Measurements from ENCODE around the gene TMEM132C.

The TMEM132C gene

DNA sequence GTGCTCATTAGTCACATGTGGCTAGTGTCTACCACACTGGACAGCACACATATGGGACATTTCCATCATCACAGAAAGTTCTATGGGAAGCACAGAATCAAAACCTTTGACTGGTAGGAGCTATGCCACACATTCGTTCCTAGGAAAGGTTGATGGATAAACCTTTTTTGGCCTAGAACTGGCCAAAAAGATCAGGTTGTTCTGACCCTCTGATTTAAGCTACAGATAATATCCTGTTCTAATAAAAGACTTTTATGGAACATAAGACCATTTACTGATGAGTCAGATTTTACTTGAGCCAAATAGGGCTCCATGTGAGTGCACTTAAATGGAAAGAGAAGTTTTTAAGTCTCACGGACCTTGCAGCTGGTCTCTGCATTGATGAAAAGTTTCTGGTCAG is 413.6 kb downstream of the TMEM132C start:
- no peak for DNase-seq

DNA sequence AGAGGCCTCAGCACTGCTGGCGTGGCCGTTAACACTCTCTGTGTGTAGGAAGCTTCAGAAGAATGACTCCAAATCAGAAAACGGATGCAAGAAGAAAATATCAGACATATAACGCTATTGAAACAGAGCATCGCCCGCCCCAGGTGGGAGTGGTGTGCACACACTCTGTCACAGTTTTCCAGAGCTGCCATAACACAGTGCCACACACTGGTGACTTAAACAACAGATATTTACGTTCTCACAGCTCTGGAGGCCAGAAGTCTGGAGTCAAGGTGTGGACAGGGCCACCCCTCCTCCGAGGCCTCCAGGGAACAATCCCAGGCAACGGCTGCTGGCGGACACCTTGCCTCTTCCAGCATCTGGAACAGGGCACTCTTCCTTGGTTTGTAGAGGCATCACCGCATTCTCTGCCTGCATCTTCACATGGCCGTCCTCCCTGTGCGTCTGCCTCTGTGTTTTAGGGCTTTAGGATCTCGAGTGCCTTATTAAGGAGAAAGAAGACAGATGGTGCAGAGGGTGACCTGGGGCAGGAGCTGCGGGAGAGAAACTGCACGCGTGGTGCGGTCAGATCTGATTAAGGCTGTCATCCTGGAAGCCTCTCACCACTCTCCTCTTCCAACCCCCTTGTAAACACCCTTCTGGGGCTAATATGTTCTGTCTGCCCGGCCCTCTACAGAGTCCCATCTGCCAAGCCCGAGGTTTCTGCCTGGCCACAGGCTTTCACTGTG is 415.7 kb downstream of the TMEM132C start:
- no peak for DNase-seq

- DNase-seq: no peak
Observed at GRCh38 chr12:128684352-128684751, 417.4 kb downstream of the TMEM132C start.

GRCh38 chr12:128685903-128686475 is 419.0 kb downstream of the TMEM132C start:
- no peak for DNase-seq

DNA sequence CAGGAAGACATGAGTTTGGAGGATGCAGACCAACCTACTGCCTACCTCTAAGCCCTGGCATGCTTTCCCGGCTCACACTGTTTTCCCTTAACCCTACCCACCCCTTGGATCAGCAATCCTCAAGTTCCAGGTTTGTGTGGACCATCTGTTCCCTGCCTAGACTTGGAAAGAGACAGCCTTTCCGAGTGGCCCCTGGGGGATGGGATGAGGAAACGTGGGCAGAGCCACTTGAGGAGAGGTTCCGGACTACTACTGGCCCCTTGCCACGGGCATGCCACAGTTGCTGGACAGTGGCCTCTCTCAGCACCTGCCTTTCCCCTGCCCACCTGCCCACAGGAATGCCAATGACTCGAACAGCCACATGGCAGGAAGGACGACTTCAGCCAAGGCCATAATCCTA is 420.9 kb downstream of the TMEM132C start:
- no peak for DNase-seq

DNA sequence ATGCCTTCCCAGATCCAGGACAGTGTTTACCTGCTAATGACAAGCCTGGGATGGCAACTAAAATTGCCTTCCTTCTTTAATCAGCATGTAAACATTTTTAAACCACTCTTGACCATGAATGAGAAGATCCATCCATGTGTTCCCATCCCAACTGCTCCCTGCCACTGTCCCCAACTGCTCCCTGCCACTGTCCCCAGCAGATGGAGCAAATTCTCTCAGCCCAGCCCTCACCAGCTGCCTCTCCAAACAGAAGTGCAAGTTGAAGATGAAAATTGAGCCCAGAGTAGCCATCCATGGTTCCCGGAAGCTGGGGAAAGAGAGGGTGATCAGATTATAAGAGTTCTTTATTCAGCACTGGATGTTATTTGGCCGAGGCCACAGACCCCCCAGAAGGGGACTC is 423.7 kb downstream of the TMEM132C start:
- DNase-seq: no peak

- no peak for DNase-seq
Observed at GRCh38 chr12:128693115-128693514, 426.1 kb downstream of the TMEM132C start.

DNA sequence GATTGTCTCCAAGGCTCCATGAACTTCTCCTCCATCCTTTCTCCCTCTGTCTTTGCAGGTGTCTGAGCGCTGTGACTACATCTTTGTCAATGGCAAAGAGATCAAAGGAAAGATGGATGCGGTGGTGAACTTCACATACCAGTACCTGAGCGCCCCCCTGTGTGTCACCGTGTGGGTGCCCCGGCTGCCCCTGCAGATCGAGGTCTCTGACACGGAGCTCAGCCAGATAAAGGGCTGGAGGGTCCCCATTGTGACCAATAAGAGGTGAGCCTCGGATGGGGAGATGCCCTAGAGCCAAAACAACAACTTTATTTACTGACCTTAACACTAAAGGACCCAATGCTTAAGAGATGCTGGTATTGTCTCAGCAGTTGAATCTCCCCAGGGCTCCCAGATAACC is 426.8 kb downstream of the TMEM132C start:
- no peak for DNase-seq

DNA sequence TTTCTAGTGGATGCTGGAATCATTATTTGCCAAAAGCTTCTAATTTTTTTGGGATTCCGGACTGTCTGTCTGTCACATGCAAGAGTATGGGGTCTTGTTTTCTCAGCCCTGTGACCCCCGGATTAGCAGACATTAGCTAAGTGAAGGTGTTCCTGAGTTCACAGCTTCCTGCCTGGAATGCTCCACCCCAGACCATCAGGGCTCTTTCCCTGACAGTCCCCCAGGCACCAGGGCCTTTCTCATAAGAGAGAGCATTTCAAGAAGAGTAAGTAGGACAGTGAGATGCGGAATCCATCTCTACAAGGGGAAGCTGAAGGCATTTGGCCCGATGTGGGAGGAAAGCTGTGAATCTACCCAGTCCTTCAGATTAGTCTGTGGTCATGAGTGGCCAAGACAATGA is 427.5 kb downstream of the TMEM132C start:
- no peak for DNase-seq

DNA sequence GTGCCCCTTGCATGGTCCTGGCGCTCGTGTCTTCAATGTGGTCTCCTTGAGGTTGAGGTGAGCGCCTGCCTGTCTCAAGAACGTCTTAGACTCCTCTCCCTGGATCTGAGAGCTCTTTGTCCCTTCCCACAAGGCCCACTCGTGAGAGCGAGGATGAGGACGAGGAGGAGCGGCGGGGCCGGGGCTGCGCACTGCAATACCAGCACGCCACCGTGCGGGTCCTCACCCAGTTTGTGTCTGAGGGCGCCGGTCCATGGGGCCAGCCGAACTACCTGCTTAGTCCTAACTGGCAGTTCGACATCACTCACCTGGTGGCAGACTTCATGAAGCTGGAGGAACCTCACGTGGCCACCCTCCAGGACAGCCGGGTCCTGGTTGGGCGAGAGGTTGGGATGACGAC is 428.7 kb downstream of the TMEM132C start:
- no peak for DNase-seq

- DNase-seq: no peak
Observed at GRCh38 chr12:128698301-128698972, 431.5 kb downstream of the TMEM132C start.

DNA sequence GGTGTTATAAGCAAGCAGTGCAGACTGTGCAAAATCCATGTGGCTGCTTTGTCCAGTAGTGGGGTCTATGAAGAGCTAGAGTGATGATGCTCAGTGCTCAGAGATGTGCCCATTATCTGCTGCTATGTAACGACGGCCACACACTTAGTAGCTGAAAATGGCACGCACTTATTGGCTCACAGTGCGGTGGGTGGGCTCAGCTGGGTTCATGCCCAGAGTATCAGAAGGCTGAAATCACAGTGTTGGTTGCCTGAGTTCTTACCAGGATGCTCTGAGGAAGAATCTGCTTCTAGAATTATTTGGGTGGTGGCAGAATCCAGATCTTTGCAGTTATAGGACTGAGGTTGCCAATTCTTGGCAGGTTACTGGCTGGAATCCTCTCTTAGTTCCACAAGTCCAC is 432.1 kb downstream of the TMEM132C start:
- DNase-seq: no peak

- DNase-seq: no peak
Observed at GRCh38 chr12:128702371-128702770, 435.4 kb downstream of the TMEM132C start.

DNA sequence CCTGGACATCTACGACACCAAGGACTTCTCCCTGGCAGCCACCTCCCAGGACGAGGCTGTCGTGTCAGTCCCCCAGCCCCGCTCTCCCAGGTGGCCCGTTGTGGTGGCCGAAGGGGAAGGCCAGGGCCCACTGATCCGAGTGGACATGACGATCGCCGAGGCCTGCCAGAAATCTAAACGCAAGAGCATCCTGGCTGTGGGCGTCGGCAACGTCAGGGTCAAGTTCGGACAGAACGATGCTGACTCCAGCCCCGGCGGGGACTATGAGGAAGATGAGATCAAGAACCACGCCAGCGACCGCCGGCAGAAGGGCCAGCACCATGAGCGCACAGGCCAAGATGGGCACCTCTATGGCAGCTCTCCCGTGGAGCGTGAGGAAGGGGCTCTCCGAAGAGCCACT is 438.2 kb downstream of the TMEM132C start:
- DNase-seq: no peak

DNA sequence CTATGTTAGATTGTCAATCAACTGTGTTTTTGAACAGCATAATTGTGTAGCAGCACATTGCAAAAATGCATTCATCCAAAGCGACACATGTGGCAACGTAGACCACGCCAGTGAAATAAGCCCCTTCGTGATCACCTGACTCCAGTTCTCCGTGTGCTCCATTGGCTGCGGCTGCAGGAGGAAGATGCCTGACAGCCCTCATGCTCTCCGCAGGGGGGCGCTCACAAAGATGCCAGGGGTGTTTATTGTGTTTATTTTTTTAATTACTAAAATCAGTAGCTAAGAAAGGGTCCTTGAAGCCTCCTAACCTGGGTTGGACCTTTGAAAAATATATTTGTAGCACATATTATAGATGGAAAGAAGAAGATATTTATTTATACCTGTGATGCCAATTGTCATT is 440.5 kb downstream of the TMEM132C start:
- no peak for DNase-seq

DNA sequence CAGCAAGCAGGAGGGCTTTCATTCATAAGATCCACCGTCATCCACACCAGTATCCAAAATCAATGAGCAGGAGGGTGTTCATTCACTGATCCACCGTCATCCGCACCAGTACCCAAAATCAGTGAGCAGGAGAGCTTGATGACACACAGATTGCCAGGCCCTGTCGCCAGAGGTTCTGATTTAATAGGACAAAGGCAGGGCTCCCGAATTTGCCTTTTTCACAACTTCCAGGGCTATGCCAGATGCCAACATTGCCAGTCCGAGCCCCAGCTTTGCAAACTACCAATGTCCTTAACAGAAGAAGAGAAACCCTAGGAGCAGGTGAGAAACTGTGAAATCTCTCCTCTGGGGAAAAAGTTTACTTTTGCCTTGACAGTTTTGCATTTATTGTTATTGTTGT is 441.8 kb downstream of the TMEM132C start:
- no peak for DNase-seq

DNA sequence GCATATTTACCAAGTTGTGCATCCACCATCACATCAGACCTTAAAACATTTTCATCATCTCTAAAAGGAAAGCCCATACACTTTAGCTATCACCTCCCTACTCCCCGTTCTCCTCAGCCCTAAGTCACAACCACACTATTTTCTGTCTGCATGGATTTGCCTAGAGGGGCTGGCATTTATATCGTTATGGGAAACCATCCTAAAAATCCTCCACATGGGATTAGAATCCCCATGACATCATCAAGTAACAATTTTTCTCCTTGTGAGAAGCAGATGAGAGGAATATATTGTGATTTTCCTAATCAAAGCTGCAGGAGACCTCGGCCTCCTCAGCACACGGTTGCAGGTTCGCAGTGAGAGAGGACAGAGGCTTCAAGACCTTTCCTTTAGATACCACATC is 442.7 kb downstream of the TMEM132C start:
- no peak for DNase-seq

GRCh38 chr12:128711486-128711885 is 444.5 kb downstream of the TMEM132C start:
- DNase-seq: no peak

DNA sequence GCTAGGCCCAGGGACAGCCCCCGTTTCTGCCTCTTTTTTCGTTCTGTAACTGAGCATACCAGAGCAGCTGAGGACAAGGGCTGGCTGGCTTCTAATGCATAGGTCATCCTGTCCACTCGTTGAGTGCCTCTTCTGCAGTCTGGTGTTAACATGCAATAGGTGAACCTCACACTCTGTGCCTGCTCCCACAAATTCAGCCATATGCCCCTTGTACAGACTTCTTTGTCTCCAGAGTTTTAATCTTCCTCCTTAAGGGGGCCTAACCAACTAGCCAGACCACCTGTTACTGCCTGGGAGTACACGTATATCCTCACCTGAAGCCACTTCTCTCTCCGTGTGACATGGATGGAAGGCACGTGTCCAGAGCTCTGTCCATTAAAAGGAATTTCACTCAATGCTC is 445.7 kb downstream of the TMEM132C start:
- DNase-seq: no peak

- no peak for DNase-seq
Observed at GRCh38 chr12:128715485-128715884, 448.5 kb downstream of the TMEM132C start.

DNA sequence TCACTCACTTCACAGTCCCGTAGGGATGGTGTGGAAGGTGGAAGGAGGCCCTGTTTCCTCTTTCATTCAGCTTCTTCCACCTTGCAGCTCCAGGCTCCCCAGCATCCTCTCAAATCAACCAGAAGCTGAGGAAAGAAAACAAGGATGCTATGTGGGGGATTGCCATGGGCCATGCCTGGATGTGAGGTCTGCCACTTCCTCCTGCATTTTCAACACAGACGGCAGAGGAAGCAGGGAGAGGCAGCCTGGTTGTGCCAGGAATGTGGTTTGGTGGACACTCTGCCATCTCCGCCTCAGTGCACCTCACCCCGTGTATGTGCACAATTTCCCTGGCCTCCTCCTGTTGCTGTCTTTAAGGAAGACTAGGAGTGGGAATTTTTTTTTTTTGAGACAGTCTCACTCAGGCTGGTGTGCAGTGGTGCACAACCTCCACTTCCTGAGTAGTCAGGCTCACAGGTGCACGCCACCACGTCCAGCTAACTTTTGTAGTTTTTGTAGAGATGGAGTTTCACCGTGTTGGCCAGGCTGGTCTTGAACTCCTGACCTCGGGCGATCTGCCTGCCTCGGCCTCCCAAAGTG is 457.6 kb downstream of the TMEM132C start:
- no peak for DNase-seq

- DNase-seq: no peak
Observed at GRCh38 chr12:128726886-128727285, 459.9 kb downstream of the TMEM132C start.

- DNase-seq: no peak
Observed at GRCh38 chr12:128727461-128727860, 460.5 kb downstream of the TMEM132C start.

DNA sequence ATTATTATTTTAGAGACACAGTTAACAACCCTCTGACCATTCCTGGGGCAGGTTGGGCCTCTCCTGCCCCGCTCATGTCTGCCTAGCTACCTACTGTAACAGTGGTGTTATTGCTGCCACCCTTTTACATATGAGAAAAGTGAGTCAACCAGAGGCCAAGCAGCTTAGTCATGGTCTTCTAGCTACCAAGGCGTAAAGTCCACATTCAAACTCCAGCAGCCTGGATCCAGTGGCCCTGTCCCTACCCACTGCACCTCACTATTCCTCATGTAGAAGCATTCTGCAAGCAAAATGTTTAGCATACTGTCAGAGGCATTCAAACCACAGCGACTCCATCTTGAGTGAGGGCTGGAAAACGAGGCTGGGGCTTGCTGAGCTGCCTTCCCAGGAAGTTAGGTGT is 461.0 kb downstream of the TMEM132C start:
- DNase-seq: no peak
